Immature natural killer cell (primary cell): ENCODE measurements around the gene NKD1. TPM values are rescaled to one million over a fixed set of nuclear protein-coding genes. Genes with fewer than 3 reads are reported as not detected.

Experiments
- DNase-seq, 3 donors: peaks; one replicate each; pipeline ENCODE4 v3.0.0; 2022; ENCODE audit warnings: mixed read lengths in 1 of 3
- H3K27ac Mint-ChIP-seq, 6 donors: one replicate each; pipeline ENCODE4 v1.8.0; 2020; ENCODE audit warnings: mixed read lengths in 6 of 6, mild to moderate bottlenecking in 5 of 6, inconsistent platforms in 4 of 6, moderate library complexity in 3 of 6
- H3K27me3 Mint-ChIP-seq, 3 donors: one replicate each; pipeline ENCODE4 v1.8.0; 2020 to 2021; ENCODE audit warnings: low read depth in 3 of 3, mild to moderate bottlenecking in 3 of 3, mixed read lengths in 3 of 3, moderate library complexity in 3 of 3, inconsistent platforms in 1 of 3
- H3K36me3 Mint-ChIP-seq, 3 donors: one replicate each; pipeline ENCODE4 v1.8.0; 2020; ENCODE audit warnings: mixed read lengths in 3 of 3, inconsistent platforms in 2 of 3, mild to moderate bottlenecking in 2 of 3
- H3K4me1 Mint-ChIP-seq, 2 donors: one replicate each; pipeline ENCODE4 v1.8.0; 2020; ENCODE audit warnings: inconsistent platforms in 2 of 2, mild to moderate bottlenecking in 2 of 2, mixed read lengths in 2 of 2, moderate library complexity in 1 of 2
- H3K4me3 Mint-ChIP-seq, 5 donors: one replicate each; pipeline ENCODE4 v1.8.0; 2020; ENCODE audit warnings: mild to moderate bottlenecking in 5 of 5, mixed read lengths in 5 of 5, inconsistent platforms in 3 of 5, moderate library complexity in 3 of 5
- H3K9me3 Mint-ChIP-seq, 6 donors: one replicate each; pipeline ENCODE4 v1.8.0; 2020; ENCODE audit warnings: mild to moderate bottlenecking in 6 of 6, mixed read lengths in 6 of 6, inconsistent platforms in 4 of 6, moderate library complexity in 3 of 6
- polyA plus RNA-seq, 3 donors: library from polyadenylated mRNA; unstranded; fragments of 300-500 nt; fragmentation: Illumina TruSeq; gene quantifications; one replicate each; pipeline ENCODE4 v1.2.3, GENCODE V29; 2021

The NKD1 gene
- polyA plus RNA-seq, 3 donors from 2014 or later = not detected

GRCh38 chr16:50591209-50591608 is 43.0 kb downstream of the NKD1 start:
- H3K9me3 Mint-ChIP-seq = no peaks in the 10 kb centered on the region
- H3K27ac Mint-ChIP-seq = no peak overlapping the region

GRCh38 chr16:50591800-50592771 is 43.9 kb downstream of the NKD1 start:
- no peak for DNase-seq
- no peak overlapping the region for H3K4me3 Mint-ChIP-seq
- H3K27ac Mint-ChIP-seq = no peak overlapping the region
- peaks cover 0 to 3% (median 0%) of the 10 kb centered on the region in 3 donors for H3K27me3 Mint-ChIP-seq
- no peaks in the 10 kb centered on the region for H3K36me3 Mint-ChIP-seq
- no peaks in the 10 kb centered on the region for H3K9me3 Mint-ChIP-seq
- H3K4me1 Mint-ChIP-seq = peaks cover 23 to 28% of the 10 kb centered on the region in 2 donors

More at GRCh38 chr16:50591209-50591608, 43.0 kb downstream of the NKD1 start:
- peaks cover 23 to 28% of the 10 kb centered on the region in 2 donors for H3K4me1 Mint-ChIP-seq
- H3K36me3 Mint-ChIP-seq = no peaks in the 10 kb centered on the region
- DNase-seq = no peak
- no peak overlapping the region for H3K4me3 Mint-ChIP-seq
- peaks cover 0 to 3% (median 0%) of the 10 kb centered on the region in 3 donors for H3K27me3 Mint-ChIP-seq

GRCh38 chr16:50592996-50593395 is 44.8 kb downstream of the NKD1 start:
- H3K36me3 Mint-ChIP-seq = no peaks in the 10 kb centered on the region
- no peak overlapping the region for H3K4me3 Mint-ChIP-seq
- H3K27me3 Mint-ChIP-seq = peaks cover 0 to 3% (median 0%) of the 10 kb centered on the region in 3 donors
- peaks cover 23 to 28% of the 10 kb centered on the region in 2 donors for H3K4me1 Mint-ChIP-seq
- no peaks in the 10 kb centered on the region for H3K9me3 Mint-ChIP-seq
- no peak for DNase-seq
- no peak overlapping the region for H3K27ac Mint-ChIP-seq

- Mint-ChIP-seq H3K27me3 (peaks cover 0 to 3% (median 0%) of the 10 kb centered on the region in 3 donors), H3K9me3 (no peaks in the 10 kb centered on the region), H3K4me3 (no peak overlapping the region), H3K27ac (no peak overlapping the region), H3K36me3 (no peaks in the 10 kb centered on the region), H3K4me1 (peaks cover 23 to 28% of the 10 kb centered on the region in 2 donors)
- DNase-seq = no peak
These were observed 45.4 kb downstream of the NKD1 start for GRCh38 chr16:50593410-50594150.

- Mint-ChIP-seq H3K9me3 (no peaks in the 10 kb centered on the region), H3K36me3 (no peaks in the 10 kb centered on the region), H3K27ac (no peak overlapping the region), H3K4me3 (no peak overlapping the region), H3K4me1 (peaks cover 13 to 18% of the 10 kb centered on the region in 2 donors), H3K27me3 (peaks cover 0 to under 1% (median 0%) of the 10 kb centered on the region in 3 donors)
- DNase-seq = no peak
These were observed 46.4 kb downstream of the NKD1 start for GRCh38 chr16:50594308-50595260.

- H3K36me3 Mint-ChIP-seq = no peaks in the 10 kb centered on the region
- H3K4me1 Mint-ChIP-seq = peaks cover 5 to 8% of the 10 kb centered on the region in 2 donors
- no peak for DNase-seq
- no peaks in the 10 kb centered on the region for H3K9me3 Mint-ChIP-seq
- no peaks in the 10 kb centered on the region for H3K27me3 Mint-ChIP-seq
- no peak overlapping the region for H3K4me3 Mint-ChIP-seq
- H3K27ac Mint-ChIP-seq = no peak overlapping the region
These were observed 47.7 kb downstream of the NKD1 start for GRCh38 chr16:50595859-50596258.

- Mint-ChIP-seq H3K27ac (no peak overlapping the region), H3K9me3 (no peaks in the 10 kb centered on the region), H3K36me3 (no peaks in the 10 kb centered on the region), H3K27me3 (no peaks in the 10 kb centered on the region), H3K4me1 (peaks cover 5 to 8% of the 10 kb centered on the region in 2 donors), H3K4me3 (no peak overlapping the region)
- DNase-seq = no peak
These were observed 48.7 kb downstream of the NKD1 start for GRCh38 chr16:50596762-50597450.

- no peaks in the 10 kb centered on the region for H3K9me3 Mint-ChIP-seq
- H3K27me3 Mint-ChIP-seq = no peaks in the 10 kb centered on the region
- H3K36me3 Mint-ChIP-seq = no peaks in the 10 kb centered on the region
- H3K4me3 Mint-ChIP-seq = no peak overlapping the region
- no peak for DNase-seq
- H3K27ac Mint-ChIP-seq = no peak overlapping the region
- H3K4me1 Mint-ChIP-seq = peaks cover 8% of the 10 kb centered on the region in 2 donors
These were observed 49.5 kb downstream of the NKD1 start for GRCh38 chr16:50597563-50598255.

- no peak for DNase-seq
- peaks cover 8% of the 10 kb centered on the region in 2 donors for H3K4me1 Mint-ChIP-seq
- no peak overlapping the region for H3K27ac Mint-ChIP-seq
- no peak overlapping the region for H3K4me3 Mint-ChIP-seq
- H3K27me3 Mint-ChIP-seq = no peaks in the 10 kb centered on the region
- H3K9me3 Mint-ChIP-seq = no peaks in the 10 kb centered on the region
- no peaks in the 10 kb centered on the region for H3K36me3 Mint-ChIP-seq
These were observed 50.2 kb downstream of the NKD1 start for GRCh38 chr16:50598256-50598894.

GRCh38 chr16:50598936-50599361 is 50.8 kb downstream of the NKD1 start:
- H3K27ac Mint-ChIP-seq = no peak overlapping the region
- H3K36me3 Mint-ChIP-seq = no peaks in the 10 kb centered on the region
- H3K4me3 Mint-ChIP-seq = no peak overlapping the region
- no peak for DNase-seq
- H3K27me3 Mint-ChIP-seq = no peaks in the 10 kb centered on the region
- peaks cover 8% of the 10 kb centered on the region in 2 donors for H3K4me1 Mint-ChIP-seq
- no peaks in the 10 kb centered on the region for H3K9me3 Mint-ChIP-seq

- DNase-seq = no peak
- Mint-ChIP-seq H3K36me3 (no peaks in the 10 kb centered on the region), H3K4me1 (peaks cover 8% of the 10 kb centered on the region in 2 donors), H3K4me3 (no peak overlapping the region), H3K27me3 (no peaks in the 10 kb centered on the region), H3K27ac (no peak overlapping the region), H3K9me3 (no peaks in the 10 kb centered on the region)
These were observed 51.3 kb downstream of the NKD1 start for GRCh38 chr16:50599494-50599893.
